Type B pancreatic cell (in vitro differentiated cells): ENCODE measurements around the gene TAF3. TPM values are rescaled to one million over a fixed set of nuclear protein-coding genes. Genes with fewer than 3 reads are reported as not detected.

Experiments
- DNase-seq: peaks from one replicate; pipeline ENCODE4 v3.0.0; 2021; ENCODE audit warnings: mixed read lengths; ENCODE audit not compliant: unreplicated experiment; ENCODE audit errors: extremely low spot score
- H3K27ac Mint-ChIP-seq: 2 replicates; pipeline ENCODE4 v1.8.0; 2021; ENCODE audit warnings: mild to moderate bottlenecking, mixed read lengths
- H3K27me3 Mint-ChIP-seq: 2 replicates; pipeline ENCODE4 v1.8.0; 2021; ENCODE audit warnings: mixed read lengths
- H3K36me3 Mint-ChIP-seq: 2 replicates; pipeline ENCODE4 v1.8.0; 2021; ENCODE audit warnings: mixed read lengths
- H3K4me1 Mint-ChIP-seq: one replicate; pipeline ENCODE4 v1.8.0; 2021; ENCODE audit warnings: mixed read lengths; ENCODE audit not compliant: unreplicated experiment
- H3K4me3 Mint-ChIP-seq: 2 replicates; pipeline ENCODE4 v1.8.0; 2021; ENCODE audit warnings: mild to moderate bottlenecking, mixed read lengths
- H3K9me3 Mint-ChIP-seq: 2 replicates; pipeline ENCODE4 v1.8.0; 2021; ENCODE audit warnings: mixed read lengths
- CTCF ChIP-seq: fragments of 200-600 bp; sonication (generic); conservative IDR thresholded peaks from 2 replicates; pipeline ENCODE4 v1.5.0; 2021; ENCODE audit warnings: antibody characterized with exemption, mild to moderate bottlenecking
- total RNA-seq: library from RNA; stranded (reverse); gene quantifications from 2 replicates; pipeline ENCODE4 v1.2.1, GENCODE V29; 2021; ENCODE audit warnings: low replicate concordance

TAF3 gene
- total RNA-seq, 1 donor from 2014 or later: 9.9 TPM

- Mint-ChIP-seq H3K27ac (no peak overlapping the region), H3K27me3 (no peaks in the 10 kb centered on the region), H3K4me3 (no peak overlapping the region), H3K36me3 (peaks cover 25% of the 10 kb centered on the region), H3K4me1 (peaks cover 6% of the 10 kb centered on the region), H3K9me3 (no peaks in the 10 kb centered on the region)
- no peak for DNase-seq
- TF ChIP-seq CTCF: no peak
Observed at GRCh38 chr10:8013006-8013405, 194.7 kb downstream of the TAF3 start.

GRCh38 chr10:8013619-8014018 is 195.3 kb downstream of the TAF3 start:
- H3K36me3 Mint-ChIP-seq: peaks cover 24% of the 10 kb centered on the region
- DNase-seq: no peak
- H3K4me3 Mint-ChIP-seq: no peak overlapping the region
- TF ChIP-seq CTCF: no peak
- H3K4me1 Mint-ChIP-seq: peaks cover 6% of the 10 kb centered on the region
- no peaks in the 10 kb centered on the region for H3K9me3 Mint-ChIP-seq
- no peaks in the 10 kb centered on the region for H3K27me3 Mint-ChIP-seq
- no peak overlapping the region for H3K27ac Mint-ChIP-seq

GRCh38 chr10:8014649-8015048 is 196.3 kb downstream of the TAF3 start:
- Mint-ChIP-seq H3K4me3 (no peak overlapping the region), H3K27ac (no peak overlapping the region), H3K4me1 (peaks cover 6% of the 10 kb centered on the region), H3K27me3 (no peaks in the 10 kb centered on the region), H3K9me3 (no peaks in the 10 kb centered on the region), H3K36me3 (peaks cover 22% of the 10 kb centered on the region)
- TF ChIP-seq CTCF: no peak
- no peak for DNase-seq

GRCh38 chr10:8017277-8017676 is 199.0 kb downstream of the TAF3 start:
- Mint-ChIP-seq H3K27ac (no peak overlapping the region), H3K27me3 (peaks cover 8% of the 10 kb centered on the region), H3K4me3 (no peak overlapping the region)

GRCh38 chr10:8023321-8023720 is 205.0 kb downstream of the TAF3 start:
- Mint-ChIP-seq H3K36me3 (no peaks in the 10 kb centered on the region), H3K9me3 (no peaks in the 10 kb centered on the region), H3K27me3 (peaks cover 34% of the 10 kb centered on the region)

More at GRCh38 chr10:8017277-8017676, 199.0 kb downstream of the TAF3 start:
- DNase-seq: no peak
- H3K4me1 Mint-ChIP-seq: peaks cover 6% of the 10 kb centered on the region
- H3K36me3 Mint-ChIP-seq: peaks cover 17% of the 10 kb centered on the region
- no peaks in the 10 kb centered on the region for H3K9me3 Mint-ChIP-seq
- no peak for TF ChIP-seq CTCF

More at GRCh38 chr10:8023321-8023720, 205.0 kb downstream of the TAF3 start:
- no peak overlapping the region for H3K27ac Mint-ChIP-seq
- H3K4me3 Mint-ChIP-seq: no peak overlapping the region
- no peaks in the 10 kb centered on the region for H3K4me1 Mint-ChIP-seq
- no peak for TF ChIP-seq CTCF
- no peak for DNase-seq
